ENCODE data around the gene ZIC5.

ZIC5 gene

DNA sequence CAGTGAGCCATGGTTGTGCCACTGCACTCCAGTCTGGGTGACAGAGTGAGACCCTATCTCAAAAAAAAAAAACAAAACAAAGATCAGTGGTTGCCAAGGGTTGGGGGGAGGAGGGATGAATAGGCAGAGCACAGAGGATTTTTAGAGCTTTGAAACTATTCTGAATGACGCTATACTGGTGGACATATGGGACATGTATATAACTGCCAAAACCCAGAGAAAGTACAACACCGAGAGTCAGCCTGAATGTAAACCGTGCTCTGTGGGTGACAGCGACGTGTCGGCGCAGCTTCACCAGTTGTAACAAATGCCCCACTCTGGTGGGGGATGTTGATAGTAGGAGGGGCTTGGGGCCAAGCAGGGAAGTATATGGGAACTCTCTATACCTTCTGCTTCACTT is 32.9 kb downstream of the ZIC5 start:
- CTCF ChIA-PET = no interaction called here
- POLR2A ChIA-PET = no interaction called here
- DNase-seq (ENCODE audit: extremely low spot score) = no peak
- TF ChIP-seq, protein P1, sequence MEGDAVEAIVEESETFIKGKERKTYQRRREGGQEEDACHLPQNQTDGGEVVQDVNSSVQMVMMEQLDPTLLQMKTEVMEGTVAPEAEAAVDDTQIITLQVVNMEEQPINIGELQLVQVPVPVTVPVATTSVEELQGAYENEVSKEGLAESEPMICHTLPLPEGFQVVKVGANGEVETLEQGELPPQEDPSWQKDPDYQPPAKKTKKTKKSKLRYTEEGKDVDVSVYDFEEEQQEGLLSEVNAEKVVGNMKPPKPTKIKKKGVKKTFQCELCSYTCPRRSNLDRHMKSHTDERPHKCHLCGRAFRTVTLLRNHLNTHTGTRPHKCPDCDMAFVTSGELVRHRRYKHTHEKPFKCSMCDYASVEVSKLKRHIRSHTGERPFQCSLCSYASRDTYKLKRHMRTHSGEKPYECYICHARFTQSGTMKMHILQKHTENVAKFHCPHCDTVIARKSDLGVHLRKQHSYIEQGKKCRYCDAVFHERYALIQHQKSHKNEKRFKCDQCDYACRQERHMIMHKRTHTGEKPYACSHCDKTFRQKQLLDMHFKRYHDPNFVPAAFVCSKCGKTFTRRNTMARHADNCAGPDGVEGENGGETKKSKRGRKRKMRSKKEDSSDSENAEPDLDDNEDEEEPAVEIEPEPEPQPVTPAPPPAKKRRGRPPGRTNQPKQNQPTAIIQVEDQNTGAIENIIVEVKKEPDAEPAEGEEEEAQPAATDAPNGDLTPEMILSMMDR (IDR thresholded peaks at IDR 0.05; ENCODE audit: control extremely low read depth, extremely low read depth, low read depth, missing control alignments) = no peak

DNA sequence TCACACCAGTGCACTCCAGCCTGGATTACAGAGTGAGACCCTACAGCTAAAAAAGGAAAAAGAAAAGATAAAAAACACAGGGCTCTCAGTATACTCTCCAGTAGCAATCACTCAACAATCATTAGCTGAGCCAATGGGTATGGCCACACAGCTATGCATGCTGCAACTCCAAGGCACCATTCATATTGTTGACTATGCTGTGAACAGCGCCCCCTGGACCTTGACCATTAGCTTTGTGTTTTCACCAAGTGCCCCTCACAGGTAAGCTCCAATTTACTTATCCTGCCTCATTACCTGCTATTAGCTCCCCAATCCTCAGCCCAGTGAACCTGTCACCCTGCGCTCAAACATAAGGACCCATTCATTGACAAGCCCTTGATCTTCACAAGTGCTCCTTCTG is 35.8 kb downstream of the ZIC5 start:
- ChIA-PET POLR2A (no interaction called here), CTCF (interaction anchor here (0.7 to 1.4 kb wide), 3 partner anchors 10 to 579 kb away, joined by 3 to 5 read pairs (median 4); no protein-coding TSS in a partner anchor)
- DNase-seq (ENCODE audit: extremely low spot score) = no peak
- TF ChIP-seq, protein P1 (IDR thresholded peaks at IDR 0.05; ENCODE audit: control extremely low read depth, extremely low read depth, low read depth, missing control alignments) = no peak

DNA sequence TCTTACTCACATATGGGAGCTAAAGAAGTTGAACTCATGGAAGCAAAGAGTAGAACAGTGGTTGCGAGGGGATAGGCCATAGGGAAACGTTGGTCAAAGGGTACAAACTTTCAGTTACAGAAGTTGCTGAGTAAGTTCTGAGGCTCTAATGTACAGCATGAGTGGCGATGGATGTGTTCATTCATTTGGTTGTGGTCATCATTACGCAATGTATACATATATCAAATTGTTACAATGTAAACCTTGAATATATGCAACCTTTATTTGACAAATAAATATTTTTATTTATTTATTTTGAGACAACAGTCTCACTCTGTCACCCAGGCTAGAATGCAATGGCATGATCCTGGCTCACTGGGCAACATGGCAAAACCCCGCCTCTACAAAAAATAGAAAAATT is 38.7 kb downstream of the ZIC5 start:
- ChIA-PET POLR2A (no interaction called here), CTCF (interaction anchor here (1.5 kb wide), 1 partner anchor 16 kb away, joined by 5 read pairs; no protein-coding TSS in a partner anchor)

DNA sequence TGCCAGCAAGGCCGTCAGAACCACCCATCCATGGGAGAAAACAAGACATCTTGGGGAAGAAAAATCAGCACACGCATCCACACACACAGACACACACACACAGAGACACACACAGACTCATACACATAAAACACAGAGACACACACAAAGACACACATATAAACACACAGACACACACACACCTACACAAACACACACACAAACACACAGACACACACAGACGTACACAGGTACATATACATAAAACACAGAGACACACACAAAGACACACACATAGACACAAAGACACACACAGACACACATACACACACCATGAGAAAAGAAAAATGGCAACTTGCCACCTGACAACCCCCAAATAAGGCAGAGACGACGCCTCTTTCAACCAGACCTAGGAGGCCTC is 40.6 kb downstream of the ZIC5 start:
- ChIA-PET POLR2A (no interaction called here), CTCF (interaction anchor here (1.6 kb wide), 1 partner anchor 31 kb away, joined by 4 read pairs; no protein-coding TSS in a partner anchor)
- TF ChIP-seq, protein P1 (IDR thresholded peaks at IDR 0.05; ENCODE audit: control extremely low read depth, extremely low read depth, low read depth, missing control alignments) = no peak
- no peak for DNase-seq (ENCODE audit: extremely low spot score)

More for the DNA sequence above, 38.7 kb downstream of the ZIC5 start:
- TF ChIP-seq, protein P1 (IDR thresholded peaks at IDR 0.05; ENCODE audit: control extremely low read depth, extremely low read depth, low read depth, missing control alignments) = no peak
- no peak for DNase-seq (ENCODE audit: extremely low spot score)

DNA sequence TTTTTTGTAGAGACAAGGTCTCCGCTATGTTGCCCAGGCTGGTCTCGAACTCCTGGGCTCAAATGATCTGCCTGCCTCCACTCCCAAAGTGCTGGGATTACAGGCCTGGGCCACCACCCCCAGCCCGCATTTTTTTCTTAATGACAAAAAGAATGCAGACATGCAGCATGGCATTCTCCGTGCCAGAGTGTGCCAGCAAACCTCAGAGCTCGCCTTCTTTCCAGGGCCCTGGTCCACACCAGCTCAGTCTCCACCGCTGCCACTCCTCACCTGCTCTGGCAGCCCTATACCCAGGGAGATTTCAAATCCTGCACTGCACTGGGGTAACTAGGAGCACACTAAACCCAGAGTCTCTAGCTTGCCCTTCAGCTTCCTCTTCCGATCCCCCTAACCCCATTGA is 41.7 kb downstream of the ZIC5 start:
- ChIA-PET CTCF (interaction anchor here (0.9 to 1.6 kb wide), 4 partner anchors 10 to 30 kb away, joined by 3 to 4 read pairs (median 3); no protein-coding TSS in a partner anchor), POLR2A (interaction anchor here (0.5 kb wide), 1 partner anchor 1089 kb away, joined by 3 read pairs; no protein-coding TSS in a partner anchor)
- TF ChIP-seq, protein P1 (IDR thresholded peaks at IDR 0.05; ENCODE audit: control extremely low read depth, extremely low read depth, low read depth, missing control alignments) = no peak
- no peak for DNase-seq (ENCODE audit: extremely low spot score)

DNA sequence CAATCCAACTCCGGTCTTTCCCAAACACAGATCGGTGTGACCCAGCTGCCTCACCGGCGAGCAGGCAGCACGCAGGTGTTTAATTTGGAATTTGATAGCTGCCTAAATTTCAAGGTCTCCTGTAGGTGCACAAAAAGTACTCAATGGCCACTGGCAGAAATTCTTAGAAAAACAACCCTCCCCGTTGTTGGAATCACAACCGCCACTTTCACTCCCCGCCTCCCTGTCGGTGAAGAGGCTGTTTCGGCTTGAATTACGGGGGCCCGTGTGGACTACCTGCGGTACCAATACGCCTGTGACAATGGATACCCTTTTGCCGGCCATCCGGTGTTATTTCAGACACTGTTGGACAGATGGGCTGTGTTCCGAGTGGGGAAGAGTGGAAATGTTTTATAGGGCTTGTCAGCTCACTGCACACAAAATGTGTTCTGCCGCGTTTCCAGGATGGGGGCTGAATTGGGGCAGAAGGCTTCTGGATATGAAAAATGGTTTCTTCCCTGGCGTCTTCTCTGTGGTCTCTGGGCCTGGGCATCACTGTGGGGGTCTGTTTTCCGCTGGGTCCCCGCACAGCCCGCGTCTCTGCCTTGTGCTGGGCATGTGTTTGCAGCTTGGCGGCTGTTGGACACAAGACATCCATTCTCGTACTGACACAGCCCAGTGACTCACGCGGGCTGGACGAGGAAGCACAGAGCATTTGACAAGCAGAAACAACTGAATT is 45.4 kb downstream of the ZIC5 start:
- POLR2A ChIA-PET = no interaction called here
- TF ChIP-seq, protein P1 (IDR thresholded peaks at IDR 0.05; ENCODE audit: control extremely low read depth, extremely low read depth, low read depth, missing control alignments) = no peak
- CTCF ChIA-PET = interaction anchor here (0.9 to 1.7 kb wide), 3 partner anchors 9 to 589 kb away, joined by 4 to 8 read pairs (median 5); no protein-coding TSS in a partner anchor
- no peak for DNase-seq (ENCODE audit: extremely low spot score)
